ENCODE data around the gene TARP.
"Not testable (repeated sequence)": the region's sequence is repeated elsewhere in the genome, so short reads cannot be mapped to it uniquely, and the experiment has no call there.

Gene TARP

DNA sequence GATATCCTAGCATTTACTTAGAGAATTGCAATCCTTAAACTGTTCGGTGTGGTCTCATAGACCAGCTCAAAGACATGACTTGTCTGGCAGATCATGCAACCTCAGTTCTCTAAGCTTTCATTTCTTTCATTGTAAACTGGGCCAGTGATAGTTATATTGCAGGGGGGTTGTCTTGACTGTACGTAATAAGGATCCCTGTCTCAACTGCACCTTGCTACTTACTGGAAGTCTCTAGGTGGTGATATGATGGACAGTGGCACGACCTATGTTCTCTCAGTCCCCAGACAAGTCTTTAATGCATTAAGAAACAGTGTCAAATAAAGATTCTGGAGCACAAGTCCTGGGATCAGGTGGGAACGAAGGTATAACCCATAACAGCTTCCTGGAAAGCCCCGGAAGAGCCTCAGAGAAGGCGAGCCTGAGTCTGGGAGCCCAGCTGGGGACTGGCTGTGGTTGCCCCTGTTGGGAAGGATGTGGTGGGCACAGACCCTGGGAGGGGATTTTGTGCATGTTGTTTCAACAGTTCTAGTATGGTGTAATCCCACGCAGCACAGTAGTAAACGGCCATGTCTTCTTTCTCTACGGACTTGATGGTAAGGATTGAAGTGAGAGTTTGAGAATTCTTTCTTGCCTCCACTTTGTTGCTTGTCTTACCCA is 26.0 kb upstream of the TARP start:
- DNase-seq (ENCODE audit: low read depth in 2 of 2), result no peak

DNA sequence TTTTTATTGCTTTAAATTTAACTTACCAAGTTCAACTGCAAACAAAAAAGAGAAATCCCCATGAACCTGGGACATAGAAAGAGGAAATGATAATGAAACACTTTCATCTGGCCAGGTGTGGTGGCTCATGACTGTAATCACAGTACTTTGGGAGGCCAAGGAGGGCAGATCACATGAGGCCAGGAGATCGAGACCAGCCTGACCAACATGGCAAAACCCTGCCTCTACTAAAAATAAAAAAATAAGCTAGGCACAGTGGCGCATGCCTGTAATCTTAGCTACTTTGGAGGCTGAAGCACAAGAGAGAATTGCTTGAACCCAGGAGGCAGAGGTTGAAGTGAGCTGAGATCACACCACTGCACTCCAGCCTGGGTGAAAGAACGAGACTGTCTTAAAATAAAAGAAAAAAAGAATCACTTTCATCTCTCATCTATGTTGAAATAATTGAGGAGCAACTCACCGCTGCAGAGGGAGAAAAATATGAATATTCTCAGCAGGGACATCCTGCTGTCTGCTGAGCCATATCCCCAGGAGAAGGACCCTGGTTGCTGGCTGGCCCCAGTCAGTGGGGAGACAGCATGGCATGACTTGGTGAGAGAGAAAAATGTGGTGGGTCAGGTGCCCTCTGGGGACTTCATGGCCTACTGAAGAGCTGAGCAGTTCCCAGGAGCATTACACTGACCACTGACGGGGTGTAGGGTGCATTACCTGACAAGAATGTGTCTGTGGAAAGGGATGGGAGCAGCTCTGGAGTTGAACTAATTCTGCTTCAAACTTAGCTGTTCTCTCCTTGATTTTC is 22.8 kb upstream of the TARP start:
- no peak for DNase-seq (ENCODE audit: low read depth in 2 of 2)

DNA sequence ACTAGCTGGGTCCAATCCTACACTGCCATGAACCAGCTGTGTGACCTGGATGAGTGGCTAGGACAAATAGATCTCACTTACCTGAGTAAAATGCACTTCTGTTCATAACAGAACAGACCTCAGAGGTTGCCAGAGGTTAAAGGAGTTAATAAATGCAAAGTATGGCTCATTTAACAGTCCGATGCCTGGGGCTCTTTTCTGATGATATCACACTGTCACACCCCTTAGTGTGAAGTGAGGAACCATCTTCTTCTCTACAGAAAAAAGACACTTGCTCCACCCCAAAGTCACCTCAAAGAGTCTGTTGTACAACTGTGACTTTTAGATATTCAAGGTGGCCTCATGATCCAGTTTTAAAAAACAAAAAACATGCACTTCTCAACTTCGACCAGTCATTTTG is 21.5 kb upstream of the TARP start:
- no peak for DNase-seq (ENCODE audit: low read depth in 2 of 2)

DNA sequence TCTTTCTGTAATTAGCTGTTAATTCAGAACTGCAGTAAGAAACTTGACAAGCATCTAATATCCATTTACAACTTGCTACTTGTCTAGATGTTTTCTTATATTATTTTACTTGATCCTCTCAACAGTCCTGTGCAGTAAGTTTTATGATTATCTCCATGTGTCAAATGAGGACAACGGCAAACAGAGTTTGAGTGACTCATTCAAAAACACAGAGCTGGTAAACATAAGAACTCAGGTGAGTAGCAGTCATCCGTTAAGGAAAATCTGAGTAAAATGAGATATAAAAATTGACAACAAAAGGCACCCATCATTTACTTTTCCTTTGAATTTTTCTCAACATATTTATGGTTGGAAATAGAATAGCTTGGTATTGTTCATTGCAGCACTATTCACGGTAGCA is 19.0 kb upstream of the TARP start:
- no peak for DNase-seq (ENCODE audit: low read depth in 2 of 2)

DNA sequence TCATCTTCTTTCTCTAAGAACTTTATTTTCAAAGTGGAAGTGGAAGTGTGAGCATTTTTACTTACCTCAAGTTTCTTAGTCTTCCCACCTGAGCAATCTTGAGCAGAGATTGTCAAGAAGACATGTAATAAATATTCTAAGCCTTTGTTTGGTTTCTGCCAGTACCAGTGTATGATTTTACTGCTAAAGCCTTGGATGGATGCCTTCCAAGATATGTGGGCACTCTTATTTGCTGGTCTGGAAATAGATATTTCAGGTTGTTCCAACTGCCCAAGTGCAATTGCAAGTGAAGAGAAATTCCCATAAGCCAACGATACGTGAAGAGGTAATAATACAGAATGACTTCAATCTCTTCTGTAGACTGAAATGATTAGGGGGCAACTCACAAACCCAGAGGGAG is 18.2 kb upstream of the TARP start:
- DNase-seq (ENCODE audit: low read depth in 2 of 2), result no peak

DNA sequence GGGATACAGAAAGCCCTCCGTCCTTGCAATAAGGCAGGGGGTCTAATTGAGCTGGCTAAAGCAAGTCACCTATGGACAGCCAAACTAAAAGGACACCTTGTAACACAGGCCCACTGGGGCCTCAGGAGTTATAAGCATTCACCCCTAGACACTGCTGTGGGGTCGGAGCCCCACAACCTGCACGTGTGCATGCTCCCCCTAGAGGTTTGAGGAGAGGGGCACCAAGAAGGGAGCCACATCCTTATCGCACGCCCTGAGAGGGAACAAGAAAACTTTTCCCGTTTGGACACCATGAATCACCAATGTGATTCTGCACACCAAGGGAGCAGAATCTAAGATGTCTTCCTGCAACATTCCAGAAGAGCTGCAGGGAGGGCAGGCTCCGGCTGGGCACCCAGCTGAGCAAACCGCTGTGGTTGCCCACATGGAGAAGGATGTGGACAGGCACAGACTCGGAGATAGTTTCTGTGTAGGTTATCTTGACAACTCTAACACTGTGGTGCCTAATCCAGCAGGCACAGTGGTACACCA is 17.7 kb upstream of the TARP start:
- no peak for DNase-seq (ENCODE audit: low read depth in 2 of 2)

DNA sequence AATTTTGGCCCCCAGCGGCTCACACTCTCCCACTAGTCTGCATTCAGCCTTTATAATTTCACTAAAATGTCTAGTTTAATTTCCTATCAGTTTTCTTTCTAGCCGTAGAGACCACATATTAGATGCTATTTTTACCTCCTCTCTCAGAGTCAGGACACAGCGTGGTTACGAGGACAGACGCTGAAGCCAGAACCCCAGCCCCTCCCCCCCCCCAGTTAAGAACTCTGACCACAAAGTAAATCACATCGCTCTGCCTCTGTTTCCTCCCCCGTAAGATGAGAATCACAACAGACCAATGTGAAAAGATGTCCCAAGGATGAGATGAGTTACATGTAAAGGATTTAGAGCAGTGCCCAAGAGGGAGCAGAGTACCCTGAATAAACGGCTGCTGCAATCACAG is 11.1 kb upstream of the TARP start:
- DNase-seq (ENCODE audit: low read depth in 2 of 2), result no peak

DNA sequence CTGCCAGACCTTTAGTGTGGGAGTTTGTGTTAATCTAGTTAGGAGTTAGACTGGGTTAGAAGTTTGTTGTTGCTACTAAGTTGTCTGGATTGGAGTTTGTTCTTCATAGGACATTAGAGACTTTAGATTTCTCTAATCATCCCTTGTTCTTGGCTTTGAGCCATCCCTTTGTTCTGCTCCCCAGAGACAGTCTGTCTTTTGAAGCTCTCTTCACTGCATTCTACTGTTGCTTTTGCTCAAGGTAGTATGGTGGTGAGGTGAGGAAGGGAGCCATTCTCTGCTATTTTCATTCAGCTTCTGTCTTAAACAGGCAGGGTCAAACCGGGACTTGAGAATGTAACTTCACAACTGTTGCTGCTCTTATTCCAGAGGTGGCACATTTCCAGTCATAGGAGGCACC is 10.4 kb upstream of the TARP start:
- no peak for DNase-seq (ENCODE audit: low read depth in 2 of 2)

- DNase-seq (ENCODE audit: low read depth in 2 of 2), result no peak
Observed at GRCh38 chr7:38283107-38283506, 9.7 kb upstream of the TARP start.

- DNase-seq (ENCODE audit: low read depth in 2 of 2), result no peak
Observed at GRCh38 chr7:38282081-38282480, 8.6 kb upstream of the TARP start.

DNA sequence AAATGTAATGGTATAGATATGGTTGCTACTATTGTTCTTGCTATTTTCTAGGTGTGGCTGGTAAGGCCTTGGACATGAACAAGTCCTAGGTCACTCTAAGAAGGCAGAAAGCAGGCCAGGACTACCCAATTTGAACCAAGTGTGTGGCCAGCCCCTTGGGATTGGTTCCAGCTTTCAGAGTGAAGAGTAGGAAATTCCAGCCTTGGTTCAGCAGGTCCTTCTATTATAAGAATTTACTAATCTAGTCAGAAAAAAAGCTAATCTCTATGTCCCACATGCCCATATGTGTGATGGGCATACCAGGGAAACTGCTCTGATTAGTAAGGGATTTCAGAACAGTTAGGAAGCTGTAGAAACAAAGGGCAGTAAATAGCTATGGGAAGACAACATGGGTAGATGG is 7.8 kb upstream of the TARP start:
- no peak for DNase-seq (ENCODE audit: low read depth in 2 of 2)

GRCh38 chr7:38280707-38281106 is 7.3 kb upstream of the TARP start:
- DNase-seq (ENCODE audit: low read depth in 2 of 2), result no peak

DNA sequence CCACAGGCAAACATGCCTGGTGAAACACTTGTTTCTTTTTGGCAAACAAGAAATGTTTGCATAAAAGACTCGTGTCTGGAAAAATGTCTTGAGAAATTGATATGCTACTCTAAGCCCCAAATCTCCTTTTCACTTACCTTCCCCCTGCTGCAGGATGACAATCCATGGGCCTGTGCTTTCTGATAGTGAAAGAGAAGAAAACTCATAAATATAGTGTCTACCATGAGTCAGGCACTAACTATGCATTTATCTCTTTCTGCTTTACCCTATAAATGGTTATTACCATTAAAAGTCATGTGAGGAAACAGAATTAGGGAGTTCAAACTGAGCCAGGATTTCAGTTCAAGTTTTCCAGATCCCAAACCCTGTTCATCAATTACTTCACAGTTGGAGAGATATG is 6.6 kb upstream of the TARP start:
- no peak for DNase-seq (ENCODE audit: low read depth in 2 of 2)

DNA sequence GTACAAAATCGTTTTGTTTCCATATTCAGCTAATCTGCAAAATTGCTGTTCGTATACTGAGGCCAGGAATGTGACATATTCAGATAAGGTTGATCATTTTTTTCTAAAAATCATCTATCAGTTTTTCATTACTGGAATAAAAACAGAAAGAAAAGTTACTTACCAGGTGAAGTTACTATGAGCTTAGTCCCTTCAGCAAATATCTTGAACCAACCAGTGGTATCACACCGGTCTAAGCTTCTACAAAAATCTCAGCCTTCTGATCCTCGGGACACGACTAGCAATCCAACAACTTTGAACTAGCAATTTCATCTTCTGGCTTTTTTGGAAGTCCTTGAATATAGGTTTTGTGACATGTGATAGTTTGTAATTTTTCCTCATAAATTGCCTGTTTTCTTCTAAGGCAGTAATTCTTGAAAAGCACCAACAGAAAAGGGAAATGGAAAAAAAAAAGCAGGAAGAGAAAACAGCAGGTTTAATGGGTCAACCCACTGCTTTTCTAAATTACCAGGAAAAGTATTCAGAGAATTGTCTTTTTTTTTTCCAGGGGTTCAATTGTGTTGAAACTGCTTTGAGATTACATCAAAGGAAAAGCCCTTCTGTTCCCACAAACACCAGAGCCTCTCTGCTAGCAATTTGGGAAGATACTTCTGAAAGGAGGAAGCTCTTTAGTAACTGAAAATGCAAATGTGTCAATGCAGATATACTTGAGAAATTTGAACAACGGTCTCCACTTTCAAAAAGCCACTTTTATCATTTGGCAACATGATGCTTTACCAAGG is 2.9 kb upstream of the TARP start:
- no peak for DNase-seq (ENCODE audit: low read depth in 2 of 2)

- no peak for DNase-seq (ENCODE audit: low read depth in 2 of 2)
Observed at GRCh38 chr7:38274927-38275620, 1.6 kb upstream of the TARP start.

GRCh38 chr7:38274486-38274885 is 1.1 kb upstream of the TARP start:
- DNase-seq (ENCODE audit: low read depth in 2 of 2), result no peak

GRCh38 chr7:38270405-38270804 is 3.0 kb downstream of the TARP start:
- not testable (repeated sequence) for DNase-seq (ENCODE audit: low read depth in 2 of 2)

- not testable (repeated sequence) for DNase-seq (ENCODE audit: low read depth in 2 of 2)
Observed at GRCh38 chr7:38269704-38270346, 3.6 kb downstream of the TARP start.

DNA sequence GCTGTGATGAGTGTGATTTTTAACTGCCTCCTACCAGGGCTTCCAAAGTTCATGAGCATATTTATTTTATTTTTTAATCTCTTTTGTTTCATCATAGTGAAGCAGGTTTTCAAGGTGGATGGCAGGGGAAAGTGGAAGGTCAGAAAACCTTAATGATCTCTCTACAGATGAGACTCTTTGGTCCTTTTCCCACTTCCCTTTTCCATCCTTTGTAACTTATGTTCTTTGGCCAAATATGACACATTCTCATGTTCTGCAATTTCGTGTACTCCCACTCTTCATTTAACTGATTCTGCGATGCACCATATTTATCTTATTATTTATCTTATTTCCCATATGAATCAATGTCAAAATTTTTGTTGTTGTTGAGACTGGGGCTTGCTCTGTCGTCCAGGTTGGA is 7.5 kb downstream of the TARP start:
- not testable (repeated sequence) for DNase-seq (ENCODE audit: low read depth in 2 of 2)

DNA sequence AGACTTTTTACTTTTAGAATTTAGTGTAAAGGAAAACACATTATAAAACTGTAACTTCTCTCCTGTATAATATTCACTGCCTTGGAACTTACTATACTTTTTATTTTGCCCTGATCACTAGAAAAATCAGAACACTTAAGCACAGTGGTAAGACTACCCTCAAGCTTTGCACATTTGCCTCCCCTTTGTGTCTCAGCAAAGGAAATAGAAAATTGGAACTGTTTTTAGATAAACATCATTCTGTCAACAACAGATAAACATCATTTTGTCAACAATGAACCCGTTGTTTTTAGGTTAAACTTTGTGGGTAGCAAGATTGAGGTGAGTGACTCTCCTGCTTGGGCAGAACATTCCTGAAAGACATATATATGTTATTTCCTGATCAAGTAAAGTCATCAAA is 8.8 kb downstream of the TARP start:
- not testable (repeated sequence) for DNase-seq (ENCODE audit: low read depth in 2 of 2)

DNA sequence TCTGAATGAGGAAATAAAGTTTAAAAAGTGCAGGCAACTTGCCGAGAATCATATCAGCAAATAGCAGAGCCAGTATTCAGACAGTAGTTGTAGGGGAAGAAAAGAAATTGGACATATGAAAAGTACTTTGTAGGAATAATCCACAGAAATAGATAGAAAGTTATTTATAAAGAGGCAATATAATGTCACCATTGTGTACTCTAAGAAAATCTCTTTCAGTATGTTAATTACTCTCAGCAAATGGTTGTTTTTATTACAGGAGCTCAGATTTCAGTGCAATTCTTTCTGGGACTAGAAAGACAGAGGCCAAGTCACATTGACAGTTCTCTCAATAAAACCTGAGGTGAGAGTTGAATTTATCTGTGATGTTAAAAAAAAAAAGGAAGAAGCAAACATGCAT is 10.2 kb downstream of the TARP start:
- not testable (repeated sequence) for DNase-seq (ENCODE audit: low read depth in 2 of 2)
